VCaP (cell line): ENCODE data around the gene APC.

ENCODE experiments used
- H3K27ac ChIP-seq: fragments of 450-650 bp; 2 replicates; pipeline ENCODE4 v1.5.1; 2017
- TF ChIP-seq, protein P1 (sequence below): fragments of 450-650 bp; conservative IDR thresholded peaks from 2 replicates; pipeline ENCODE4 v1.5.1; 2017; ENCODE audit warnings: mild to moderate bottlenecking, moderate library complexity

APC gene

DNA sequence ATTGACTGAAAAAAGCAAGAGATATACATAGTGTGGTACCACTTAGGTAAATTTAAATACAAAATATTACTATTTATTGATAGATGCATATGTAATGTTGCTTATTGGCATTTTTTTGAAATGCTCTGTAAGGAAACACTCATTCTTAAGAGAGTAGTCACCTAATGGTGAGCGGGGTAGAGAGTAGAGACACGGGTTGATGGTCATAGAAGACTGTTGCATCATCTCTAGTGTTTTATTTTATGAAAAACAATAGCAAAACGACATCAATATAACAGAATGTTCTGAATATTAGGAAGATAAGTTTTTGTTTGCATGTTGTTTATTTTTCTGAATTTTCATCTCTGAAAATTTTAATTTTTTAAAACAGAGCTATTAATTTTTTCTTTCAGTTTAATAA lies 127.4 kb downstream of the APC start:
- no peak overlapping the region for H3K27ac ChIP-seq
- TF ChIP-seq, protein P1, sequence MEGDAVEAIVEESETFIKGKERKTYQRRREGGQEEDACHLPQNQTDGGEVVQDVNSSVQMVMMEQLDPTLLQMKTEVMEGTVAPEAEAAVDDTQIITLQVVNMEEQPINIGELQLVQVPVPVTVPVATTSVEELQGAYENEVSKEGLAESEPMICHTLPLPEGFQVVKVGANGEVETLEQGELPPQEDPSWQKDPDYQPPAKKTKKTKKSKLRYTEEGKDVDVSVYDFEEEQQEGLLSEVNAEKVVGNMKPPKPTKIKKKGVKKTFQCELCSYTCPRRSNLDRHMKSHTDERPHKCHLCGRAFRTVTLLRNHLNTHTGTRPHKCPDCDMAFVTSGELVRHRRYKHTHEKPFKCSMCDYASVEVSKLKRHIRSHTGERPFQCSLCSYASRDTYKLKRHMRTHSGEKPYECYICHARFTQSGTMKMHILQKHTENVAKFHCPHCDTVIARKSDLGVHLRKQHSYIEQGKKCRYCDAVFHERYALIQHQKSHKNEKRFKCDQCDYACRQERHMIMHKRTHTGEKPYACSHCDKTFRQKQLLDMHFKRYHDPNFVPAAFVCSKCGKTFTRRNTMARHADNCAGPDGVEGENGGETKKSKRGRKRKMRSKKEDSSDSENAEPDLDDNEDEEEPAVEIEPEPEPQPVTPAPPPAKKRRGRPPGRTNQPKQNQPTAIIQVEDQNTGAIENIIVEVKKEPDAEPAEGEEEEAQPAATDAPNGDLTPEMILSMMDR, result no peak

GRCh38 chr5:112866739-112867138 lies 129.1 kb downstream of the APC start:
- TF ChIP-seq, protein P1, result no peak
- no peak overlapping the region for H3K27ac ChIP-seq

GRCh38 chr5:112867411-112867810 lies 129.7 kb downstream of the APC start:
- H3K27ac ChIP-seq, result peak overlapping the region; percentile 75; the same call in 1 of the 2 replicates
- TF ChIP-seq, protein P1, result no peak

- peak overlapping the region; percentile 75 for H3K27ac ChIP-seq
These were observed 132.3 kb downstream of the APC start for GRCh38 chr5:112869948-112870347.

DNA sequence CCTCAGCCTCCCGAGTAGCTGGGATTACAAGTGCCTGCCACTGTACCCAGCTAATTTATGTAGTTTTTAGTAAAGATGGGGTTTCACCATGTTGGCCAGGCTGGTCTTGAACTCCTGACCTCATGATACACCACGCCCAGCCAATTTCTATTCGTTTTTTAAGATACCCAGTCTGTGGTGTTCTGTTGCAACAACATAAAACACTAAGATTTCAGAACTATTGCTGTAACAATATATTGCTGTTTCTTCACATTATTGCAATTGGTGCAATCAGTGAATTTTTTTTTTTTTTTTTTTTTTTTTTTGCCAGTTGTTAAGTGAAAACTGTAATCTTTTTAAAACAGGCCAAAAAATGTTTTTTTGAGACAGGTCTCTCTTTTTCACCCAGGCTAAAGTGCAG lies 133.3 kb downstream of the APC start:
- TF ChIP-seq, protein P1, result no peak
- H3K27ac ChIP-seq, result no peak overlapping the region

More at GRCh38 chr5:112869948-112870347, 132.3 kb downstream of the APC start:
- TF ChIP-seq, protein P1, result no peak

DNA sequence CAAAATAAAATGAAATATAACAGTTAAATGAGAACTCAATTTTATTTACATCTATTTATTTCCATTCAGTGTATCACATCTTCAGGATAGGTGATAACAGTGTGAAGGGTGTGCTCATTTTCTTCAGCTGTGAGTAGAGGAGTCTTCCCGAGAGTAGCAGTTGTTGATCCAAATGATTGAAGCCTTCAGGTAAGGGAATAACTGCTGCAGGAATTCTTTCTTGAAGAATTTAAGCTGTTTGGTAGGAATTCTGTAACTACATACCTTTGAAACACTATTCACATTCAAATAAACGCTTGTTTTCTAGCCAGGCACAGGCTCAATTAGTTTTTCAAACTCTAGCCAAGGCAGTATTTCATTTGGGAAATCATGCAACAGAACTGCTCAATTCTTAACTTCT lies 138.7 kb downstream of the APC start:
- no peak overlapping the region for H3K27ac ChIP-seq
- TF ChIP-seq, protein P1, result no peak

- TF ChIP-seq, protein P1, result no peak
- H3K27ac ChIP-seq, result no peak overlapping the region
These were observed 140.4 kb downstream of the APC start for GRCh38 chr5:112878101-112878500.
